GM12891 (cell line): ENCODE measurements around the gene MS4A8.

Experiments
- PAX5 ChIP-seq: IDR thresholded peaks from 2 replicates; pipeline ENCODE4 v1.6.1; 2011; ENCODE audit warnings: low read length, moderate library complexity, mild to moderate bottlenecking; ENCODE audit not compliant: insufficient read depth, severe bottlenecking
- POLR2A ChIP-seq: IDR thresholded peaks from 2 replicates; pipeline ENCODE4 v1.6.1; 2011; ENCODE audit warnings: low read depth, low read length, control low read depth
- POLR2AphosphoS5 ChIP-seq: IDR thresholded peaks from 2 replicates; pipeline ENCODE4 v1.6.1; 2011; ENCODE audit warnings: low read depth, low read length, control low read depth
- TAF1 ChIP-seq: IDR thresholded peaks from 2 replicates; pipeline ENCODE4 v1.6.1; 2011; ENCODE audit warnings: low read depth, low read length, control low read depth

- TF ChIP-seq POLR2A (no peak), PAX5 (no peak), POLR2AphosphoS5 (no peak), TAF1 (no peak)
Measured at GRCh38 chr11:60744114-60744513, 44.7 kb downstream of the MS4A8 start.
